Caco-2 (cell line): ENCODE measurements around the gene PVALEF. TPM values are rescaled to one million over a fixed set of nuclear protein-coding genes. Genes with fewer than 3 reads are reported as not detected.

Experiments used
- BruUV-seq: library from RNA; stranded (reverse); fragments of 400-500 nt; replicated peaks from 2 replicates; lab custom pipeline; 2021; lab: Mats Ljungman, UMichigan
- CTCF ChIA-PET: fragments of 300-600 bp; sonication (Branson Sonifier 250); formaldehyde crosslinking; loops from one replicate; lab custom pipeline; 2022; ENCODE audit warnings: antibody characterized with exemption; lab: Charles Lee
- POLR2A ChIA-PET: fragments of 300-600 bp; sonication (Branson Sonifier 250); formaldehyde crosslinking; loops from one replicate; lab custom pipeline; 2022; ENCODE audit warnings: antibody characterized with exemption; lab: Charles Lee
- DNase-seq, 2 experiments: peaks; one replicate each; pipeline versions ENCODE4 v3.0.0 to v3.0.0-alpha.2; 2020 to 2022
- H3K27me3 ChIP-seq: replicated peaks from 2 replicates; pipeline ENCODE4 v1.6.0; 2011; ENCODE audit warnings: low read length; ENCODE audit not compliant: control insufficient read depth, insufficient read depth
- H3K36me3 ChIP-seq: 2 replicates; pipeline ENCODE4 v1.5.1; 2011; ENCODE audit warnings: low read length; ENCODE audit not compliant: control insufficient read depth, insufficient read depth
- H3K4me1 ChIP-seq: fragments of 250-450 bp; sonication (Bioruptor Pico); 2 replicates; pipeline ENCODE4 v1.5.1; 2020; ENCODE audit warnings: mild to moderate bottlenecking
- H3K4me3 ChIP-seq: 2 replicates; pipeline ENCODE4 v1.5.1; 2011; ENCODE audit warnings: low read depth, mild to moderate bottlenecking, control low read depth, low read length
- H3K9me3 ChIP-seq: fragments of 250-450 bp; sonication (Bioruptor Pico); 2 replicates; pipeline ENCODE4 v1.5.1; 2020; ENCODE audit warnings: mild to moderate bottlenecking, moderate library complexity
- H3K27ac Mint-ChIP-seq: one replicate; pipeline ENCODE4 v1.8.0; 2022; ENCODE audit warnings: mixed read lengths; ENCODE audit not compliant: unreplicated experiment
- H3K27me3 Mint-ChIP-seq: one replicate; pipeline ENCODE4 v1.8.0; 2022; ENCODE audit warnings: mixed read lengths; ENCODE audit not compliant: insufficient read depth, unreplicated experiment
- H3K36me3 Mint-ChIP-seq: one replicate; pipeline ENCODE4 v1.8.0; 2022; ENCODE audit warnings: mild to moderate bottlenecking, mixed read lengths; ENCODE audit not compliant: insufficient read depth, unreplicated experiment
- H3K4me1 Mint-ChIP-seq: one replicate; pipeline ENCODE4 v1.8.0; 2022; ENCODE audit warnings: low read depth, mixed read lengths; ENCODE audit not compliant: unreplicated experiment
- H3K4me3 Mint-ChIP-seq: one replicate; pipeline ENCODE4 v1.8.0; 2022; ENCODE audit warnings: mild to moderate bottlenecking, moderate library complexity, mixed read lengths; ENCODE audit not compliant: unreplicated experiment
- H3K9me3 Mint-ChIP-seq: one replicate; pipeline ENCODE4 v1.8.0; 2022; ENCODE audit warnings: mixed read lengths; ENCODE audit not compliant: unreplicated experiment
- intact Hi-C: fragments of 100-400 bp; cut with micrococcal nuclease; formaldehyde crosslinking; loops from one replicate; pipeline ENCODE4 v1.10.0; 2022; ENCODE audit not compliant: unreplicated experiment
- total RNA-seq: library from RNA; stranded (reverse); gene quantifications from 2 replicates; pipeline ENCODE4 v1.2.3, GENCODE V29; 2022
- TF ChIP-seq, protein P1 (sequence below), 2 experiments: fragments of 200-600 bp in 1 of 2; IDR thresholded peaks; 1 replicate in 1 of 2; 2 replicates in 1 of 2; pipeline versions ENCODE4 v1.5.1 to v1.8.0; 2011 to 2022; ENCODE audit warnings: antibody characterized with exemption in 1 of 2, control low read depth in 1 of 2, inconsistent platforms in 1 of 2, low read depth in 1 of 2, low read length in 1 of 2, mild to moderate bottlenecking in 1 of 2, moderate library complexity in 1 of 2; ENCODE audit not compliant: insufficient read depth in 1 of 2, severe bottlenecking in 1 of 2, unreplicated experiment in 1 of 2

PVALEF gene
- total RNA-seq, 1 experiment from 2014 or later: not detected

DNA sequence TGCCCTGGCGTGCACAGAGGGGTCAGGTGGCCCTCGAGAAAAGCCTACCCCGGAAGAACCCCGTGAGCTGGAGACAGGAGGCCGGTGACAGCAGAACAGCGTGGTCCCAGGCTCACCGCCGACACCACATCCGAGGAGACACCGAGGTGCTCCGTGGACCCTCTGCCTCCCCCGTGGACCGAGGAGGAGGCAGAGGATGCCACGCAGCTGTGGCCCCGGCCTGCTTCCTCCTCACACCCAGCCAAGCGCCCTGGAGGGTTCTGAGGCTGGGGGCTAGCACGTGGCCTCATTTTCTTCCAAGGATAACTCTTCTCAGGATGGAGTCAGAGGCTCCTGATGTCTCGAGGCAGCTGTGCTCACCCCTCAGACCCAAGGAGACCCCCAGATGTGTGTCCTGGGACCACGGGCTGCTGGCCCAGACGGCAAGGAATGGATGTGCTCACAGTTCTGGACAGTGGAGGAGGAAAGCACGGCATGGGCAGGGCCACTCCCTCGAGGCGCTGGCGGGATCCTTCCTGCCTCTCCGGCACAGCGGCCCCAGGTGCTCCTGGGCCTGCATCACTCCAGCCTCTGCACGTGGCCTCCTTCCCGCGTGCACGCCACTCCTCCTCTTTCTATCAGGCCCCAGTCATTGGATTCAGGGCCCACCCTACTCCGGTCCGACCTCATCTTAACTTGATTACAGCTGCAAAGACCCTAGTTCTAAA lies 4.4 kb upstream of the PVALEF start:
- H3K36me3 Mint-ChIP-seq: no peaks in the 10 kb centered on the region
- no peak for DNase-seq
- H3K4me1 Mint-ChIP-seq: no peaks in the 10 kb centered on the region
- no peaks in the 10 kb centered on the region for H3K9me3 Mint-ChIP-seq
- no TSS peak for BruUV-seq
- H3K4me3 ChIP-seq: no peak overlapping the region
- no peaks in the 10 kb centered on the region for H3K9me3 ChIP-seq
- no peaks in the 10 kb centered on the region for H3K27me3 Mint-ChIP-seq
- intact Hi-C loops: no loop called here
- H3K27me3 ChIP-seq: no peaks in the 10 kb centered on the region
- POLR2A ChIA-PET: no interaction called here
- H3K4me3 Mint-ChIP-seq: no peak overlapping the region
- peaks cover 18% of the 10 kb centered on the region for H3K4me1 ChIP-seq
- H3K36me3 ChIP-seq: no peaks in the 10 kb centered on the region
- no peak overlapping the region for H3K27ac Mint-ChIP-seq
- TF ChIP-seq, protein P1, sequence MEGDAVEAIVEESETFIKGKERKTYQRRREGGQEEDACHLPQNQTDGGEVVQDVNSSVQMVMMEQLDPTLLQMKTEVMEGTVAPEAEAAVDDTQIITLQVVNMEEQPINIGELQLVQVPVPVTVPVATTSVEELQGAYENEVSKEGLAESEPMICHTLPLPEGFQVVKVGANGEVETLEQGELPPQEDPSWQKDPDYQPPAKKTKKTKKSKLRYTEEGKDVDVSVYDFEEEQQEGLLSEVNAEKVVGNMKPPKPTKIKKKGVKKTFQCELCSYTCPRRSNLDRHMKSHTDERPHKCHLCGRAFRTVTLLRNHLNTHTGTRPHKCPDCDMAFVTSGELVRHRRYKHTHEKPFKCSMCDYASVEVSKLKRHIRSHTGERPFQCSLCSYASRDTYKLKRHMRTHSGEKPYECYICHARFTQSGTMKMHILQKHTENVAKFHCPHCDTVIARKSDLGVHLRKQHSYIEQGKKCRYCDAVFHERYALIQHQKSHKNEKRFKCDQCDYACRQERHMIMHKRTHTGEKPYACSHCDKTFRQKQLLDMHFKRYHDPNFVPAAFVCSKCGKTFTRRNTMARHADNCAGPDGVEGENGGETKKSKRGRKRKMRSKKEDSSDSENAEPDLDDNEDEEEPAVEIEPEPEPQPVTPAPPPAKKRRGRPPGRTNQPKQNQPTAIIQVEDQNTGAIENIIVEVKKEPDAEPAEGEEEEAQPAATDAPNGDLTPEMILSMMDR (IDR thresholded peaks at IDR 0.05; ENCODE audit: insufficient read depth in 1 of 2, low read depth in 1 of 2, low read length in 1 of 2, severe bottlenecking in 1 of 2, unreplicated experiment in 1 of 2): no peak
- CTCF ChIA-PET: no interaction called here

DNA sequence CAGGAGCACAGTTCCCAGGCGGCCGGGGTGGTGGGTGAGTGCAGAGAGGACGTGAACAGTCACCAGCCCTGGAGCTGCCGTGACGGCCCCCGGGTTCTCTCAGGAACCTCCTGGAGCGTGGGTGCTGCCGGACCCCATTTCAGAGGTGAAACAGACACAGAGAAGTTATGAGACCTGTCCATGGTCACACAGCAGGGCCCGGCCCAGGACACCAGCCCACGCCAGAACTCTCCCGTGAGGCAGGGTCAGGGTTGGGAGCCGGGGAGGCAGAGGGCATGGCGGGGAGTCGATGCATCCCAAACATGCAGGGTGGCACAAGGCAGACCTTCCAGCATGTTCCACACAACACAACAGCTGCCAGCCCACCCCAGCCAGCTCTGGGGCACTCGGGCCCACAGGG lies 3.8 kb upstream of the PVALEF start:
- H3K36me3 Mint-ChIP-seq: no peaks in the 10 kb centered on the region
- no peak overlapping the region for H3K4me3 ChIP-seq
- no peaks in the 10 kb centered on the region for H3K4me1 Mint-ChIP-seq
- CTCF ChIA-PET: no interaction called here
- no peak overlapping the region for H3K4me3 Mint-ChIP-seq
- no peaks in the 10 kb centered on the region for H3K27me3 ChIP-seq
- BruUV-seq: no TSS peak
- POLR2A ChIA-PET: no interaction called here
- intact Hi-C loops: no loop called here
- no peak overlapping the region for H3K27ac Mint-ChIP-seq
- peaks cover 18% of the 10 kb centered on the region for H3K4me1 ChIP-seq
- H3K36me3 ChIP-seq: no peaks in the 10 kb centered on the region
- no peaks in the 10 kb centered on the region for H3K9me3 Mint-ChIP-seq
- no peaks in the 10 kb centered on the region for H3K27me3 Mint-ChIP-seq
- H3K9me3 ChIP-seq: no peaks in the 10 kb centered on the region
- TF ChIP-seq, protein P1 (IDR thresholded peaks at IDR 0.05; ENCODE audit: insufficient read depth in 1 of 2, low read depth in 1 of 2, low read length in 1 of 2, severe bottlenecking in 1 of 2, unreplicated experiment in 1 of 2): no peak
- DNase-seq: no peak

DNA sequence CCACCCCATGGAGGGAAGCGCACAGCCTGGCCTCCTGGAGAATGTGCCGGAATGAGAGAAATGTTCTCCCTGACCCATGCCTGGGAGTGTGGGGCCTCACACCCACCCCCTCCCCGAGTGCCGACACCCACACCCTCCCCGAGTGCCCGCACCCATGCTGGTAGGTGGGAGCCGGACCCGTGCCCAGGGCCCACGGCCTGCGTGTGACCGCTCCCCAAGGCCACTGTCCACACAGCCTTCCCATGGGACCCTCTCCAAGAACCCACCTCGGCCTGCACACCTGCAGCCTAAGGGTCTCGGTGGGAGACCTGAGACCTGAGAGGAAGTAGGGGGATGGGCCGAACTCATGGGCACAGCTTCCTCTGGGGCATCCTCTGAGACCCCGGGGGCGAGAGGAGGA lies 3.3 kb upstream of the PVALEF start:
- H3K4me3 Mint-ChIP-seq: no peak overlapping the region
- BruUV-seq: no TSS peak
- H3K36me3 Mint-ChIP-seq: peaks cover 1% of the 10 kb centered on the region

More for the DNA sequence above, 3.3 kb upstream of the PVALEF start:
- H3K27ac Mint-ChIP-seq: no peak overlapping the region
- TF ChIP-seq, protein P1 (IDR thresholded peaks at IDR 0.05; ENCODE audit: insufficient read depth in 1 of 2, low read depth in 1 of 2, low read length in 1 of 2, severe bottlenecking in 1 of 2, unreplicated experiment in 1 of 2): no peak
- Histone ChIP-seq H3K36me3 (no peaks in the 10 kb centered on the region), H3K27me3 (no peaks in the 10 kb centered on the region), H3K4me3 (no peak overlapping the region), H3K4me1 (peaks cover 22% of the 10 kb centered on the region), H3K9me3 (no peaks in the 10 kb centered on the region)
- DNase-seq: no peak
- ChIA-PET CTCF (no interaction called here), POLR2A (no interaction called here)
- no peaks in the 10 kb centered on the region for H3K27me3 Mint-ChIP-seq
- H3K9me3 Mint-ChIP-seq: no peaks in the 10 kb centered on the region
- intact Hi-C loops: no loop called here
- no peaks in the 10 kb centered on the region for H3K4me1 Mint-ChIP-seq
